A673 (cell line): ENCODE data around the gene PTPRK. TPM values are rescaled to one million over a fixed set of nuclear protein-coding genes. Genes with fewer than 3 reads are reported as not detected.

Experiments
- BruUV-seq: library from RNA; stranded (reverse); fragments of 400-500 nt; replicated peaks from 2 replicates; lab custom pipeline; 2021; lab: Mats Ljungman, UMichigan
- CTCF ChIA-PET: fragments of 300-600 bp; sonication (Branson Sonifier 250); formaldehyde crosslinking; loops from one replicate; lab custom pipeline; 2022; ENCODE audit warnings: antibody characterized with exemption; lab: Charles Lee
- POLR2A ChIA-PET: fragments of 300-600 bp; sonication (Branson Sonifier 250); formaldehyde crosslinking; loops from one replicate; lab custom pipeline; 2022; ENCODE audit warnings: antibody characterized with exemption; ENCODE audit not compliant: low non-redundant PET; lab: Charles Lee
- DNase-seq: peaks from one replicate; pipeline ENCODE4 v3.0.0-alpha.2; 2015; ENCODE audit warnings: low spot score
- H3K27ac ChIP-seq: fragments of 200-600 bp; sonication (generic); 2 replicates; pipeline ENCODE4 v1.5.1; 2016; ENCODE audit warnings: mixed run types, low read depth, mild to moderate bottlenecking, mixed read lengths, antibody characterized with exemption, low read length; ENCODE audit not compliant: poor library complexity, severe bottlenecking
- H3K27me3 ChIP-seq: fragments of 200-600 bp; sonication (generic); replicated peaks from 2 replicates; pipeline ENCODE4 v1.6.1; 2017; ENCODE audit warnings: mixed run types, low read depth, mild to moderate bottlenecking, mixed read lengths, antibody characterized with exemption, low read length; ENCODE audit not compliant: insufficient read depth, poor library complexity
- H3K36me3 ChIP-seq: fragments of 200-600 bp; sonication (generic); 2 replicates; pipeline ENCODE4 v1.6.1; 2016; ENCODE audit warnings: mixed run types, mild to moderate bottlenecking, mixed read lengths, antibody characterized with exemption, low read length; ENCODE audit not compliant: insufficient read depth, poor library complexity, severe bottlenecking
- H3K4me1 ChIP-seq: fragments of 200-600 bp; sonication (generic); 2 replicates; pipeline ENCODE4 v1.6.1; 2017; ENCODE audit warnings: mixed run types, mild to moderate bottlenecking, mixed read lengths, antibody characterized with exemption, low read length; ENCODE audit not compliant: insufficient read depth, poor library complexity, severe bottlenecking
- H3K4me3 ChIP-seq: fragments of 200-600 bp; sonication (generic); 2 replicates; pipeline ENCODE4 v1.5.1; 2016; ENCODE audit warnings: low read depth, mixed run types, mild to moderate bottlenecking, mixed read lengths, low read length; ENCODE audit not compliant: poor library complexity, severe bottlenecking
- H3K9me3 ChIP-seq: fragments of 200-600 bp; sonication (generic); 2 replicates; pipeline ENCODE4 v1.6.1; 2016; ENCODE audit warnings: mixed run types, low read depth, mild to moderate bottlenecking, mixed read lengths, antibody characterized with exemption, low read length; ENCODE audit not compliant: poor library complexity, severe bottlenecking
- CTCF ChIP-seq: fragments of 300-800, 200-600 bp; sonication (generic); conservative IDR thresholded peaks from 2 replicates; pipeline ENCODE4 v1.5.1; 2017; ENCODE audit warnings: low read depth, mild to moderate bottlenecking, antibody characterized with exemption, low read length, moderate library complexity, mixed read lengths
- EZH2 ChIP-seq: fragments of 200-600 bp; sonication (generic); IDR thresholded peaks from 2 replicates; pipeline ENCODE4 v1.6.1; 2017; ENCODE audit warnings: borderline replicate concordance, low read depth, mild to moderate bottlenecking, mixed read lengths, antibody characterized with exemption, low read length; ENCODE audit not compliant: poor library complexity, severe bottlenecking
- intact Hi-C: fragments of 100-400 bp; cut with micrococcal nuclease; formaldehyde crosslinking; loops from one replicate; pipeline ENCODE4 v1.10.0; 2022; ENCODE audit not compliant: unreplicated experiment
- total RNA-seq: library from RNA; stranded (reverse); gene quantifications from 2 replicates; pipeline ENCODE4 v1.2.3, GENCODE V29; 2021

Gene PTPRK
- total RNA-seq, 1 experiment from 2014 or later: 77.3 TPM

GRCh38 chr6:128275681-128276080 lies 244.7 kb downstream of the PTPRK start:
- no peak overlapping the region for H3K27ac ChIP-seq
- no peak overlapping the region for H3K4me3 ChIP-seq
- no peak for TF ChIP-seq EZH2
- no peak for TF ChIP-seq CTCF
- ChIA-PET POLR2A (no interaction called here), CTCF (no interaction called here)
- H3K27me3 ChIP-seq: no peaks in the 10 kb centered on the region
- peaks cover 15% of the 10 kb centered on the region for H3K4me1 ChIP-seq
- no TSS peak for BruUV-seq
- DNase-seq: no peak
- intact Hi-C loops: no loop called here
- H3K36me3 ChIP-seq: no peaks in the 10 kb centered on the region
- H3K9me3 ChIP-seq: no peaks in the 10 kb centered on the region

GRCh38 chr6:128275030-128275429 lies 245.4 kb downstream of the PTPRK start:
- POLR2A ChIA-PET: no interaction called here
- no peak overlapping the region for H3K4me3 ChIP-seq
- peaks cover 15% of the 10 kb centered on the region for H3K4me1 ChIP-seq
- BruUV-seq: no TSS peak
- H3K9me3 ChIP-seq: no peaks in the 10 kb centered on the region
- no peaks in the 10 kb centered on the region for H3K27me3 ChIP-seq
- H3K27ac ChIP-seq: no peak overlapping the region
- TF ChIP-seq CTCF (no peak), EZH2 (no peak)
- intact Hi-C loops: no loop called here
- CTCF ChIA-PET: no interaction called here
- no peaks in the 10 kb centered on the region for H3K36me3 ChIP-seq
- no peak for DNase-seq

GRCh38 chr6:128271527-128271926 lies 248.9 kb downstream of the PTPRK start:
- H3K27me3 ChIP-seq: no peaks in the 10 kb centered on the region
- POLR2A ChIA-PET: no interaction called here
- DNase-seq: no peak
- no peaks in the 10 kb centered on the region for H3K9me3 ChIP-seq
- no peak for TF ChIP-seq CTCF
- BruUV-seq: no TSS peak
- CTCF ChIA-PET: no interaction called here
- peaks cover 10% of the 10 kb centered on the region for H3K4me1 ChIP-seq
- intact Hi-C loops: no loop called here
- H3K27ac ChIP-seq: no peak overlapping the region
- H3K4me3 ChIP-seq: no peak overlapping the region
- H3K36me3 ChIP-seq: no peaks in the 10 kb centered on the region
